SH-SY5Y (cell line): ENCODE data around the gene MPDZ.

ENCODE experiments used
- GATA2 ChIP-seq: IDR thresholded peaks from 2 replicates; pipeline ENCODE4 v1.6.1; 2011; ENCODE audit warnings: mild to moderate bottlenecking, low read depth, low read length
- GATA3 ChIP-seq: IDR thresholded peaks from 2 replicates; pipeline ENCODE4 v1.6.1; 2011; ENCODE audit warnings: low read depth, mild to moderate bottlenecking, low read length, moderate library complexity

DNA sequence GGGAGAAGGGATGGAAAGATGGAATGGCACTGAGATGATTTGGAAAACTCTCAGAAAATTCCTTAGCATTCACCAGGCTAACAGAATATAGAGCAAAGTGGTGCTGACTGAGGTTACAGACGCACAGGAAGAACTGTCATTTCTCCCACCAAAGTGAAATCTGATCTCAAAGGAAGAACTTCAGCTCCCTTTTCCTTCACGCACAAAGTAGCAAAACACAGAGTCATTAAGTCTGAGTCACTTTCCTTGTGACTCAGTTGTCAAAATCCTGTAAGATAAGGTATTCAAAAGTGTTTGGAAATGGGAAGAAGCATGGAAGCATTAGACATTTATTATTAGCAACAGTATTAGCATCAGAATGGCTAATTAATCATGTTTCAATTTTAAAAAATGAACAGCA, 11.7 kb downstream of the MPDZ start:
- TF ChIP-seq GATA2 (no peak), GATA3 (no peak)
